Osteocyte (in vitro differentiated cells): ENCODE measurements around the gene ACTG2. TPM values are rescaled to one million over a fixed set of nuclear protein-coding genes. Genes with fewer than 3 reads are reported as not detected.

Source experiments
- DNase-seq: peaks from one replicate; pipeline ENCODE4 v3.0.0; 2021; ENCODE audit warnings: mixed read lengths; ENCODE audit not compliant: unreplicated experiment; ENCODE audit errors: extremely low spot score
- H3K27ac Mint-ChIP-seq: one replicate; pipeline ENCODE4 v1.8.0; 2021; ENCODE audit warnings: mild to moderate bottlenecking, mixed read lengths; ENCODE audit not compliant: unreplicated experiment
- H3K27me3 Mint-ChIP-seq: one replicate; pipeline ENCODE4 v1.8.0; 2021; ENCODE audit warnings: mixed read lengths; ENCODE audit not compliant: unreplicated experiment
- H3K36me3 Mint-ChIP-seq: one replicate; pipeline ENCODE4 v1.8.0; 2021; ENCODE audit warnings: mixed read lengths; ENCODE audit not compliant: unreplicated experiment
- H3K4me1 Mint-ChIP-seq: one replicate; pipeline ENCODE4 v1.8.0; 2021; ENCODE audit warnings: mixed read lengths; ENCODE audit not compliant: unreplicated experiment
- H3K4me3 Mint-ChIP-seq: one replicate; pipeline ENCODE4 v1.8.0; 2021; ENCODE audit warnings: mild to moderate bottlenecking, moderate library complexity, mixed read lengths; ENCODE audit not compliant: unreplicated experiment
- H3K9me3 Mint-ChIP-seq: one replicate; pipeline ENCODE4 v1.8.0; 2021; ENCODE audit warnings: mixed read lengths; ENCODE audit not compliant: unreplicated experiment
- CTCF ChIP-seq: fragments of 200-600 bp; sonication (generic); IDR thresholded peaks from 2 replicates; pipeline ENCODE4 v1.5.0; 2021; ENCODE audit warnings: antibody characterized with exemption, mild to moderate bottlenecking, moderate library complexity
- total RNA-seq: library from RNA; stranded (reverse); gene quantifications from 2 replicates; pipeline ENCODE4 v1.2.1, GENCODE V29; 2021

ACTG2 gene
- total RNA-seq, 1 donor from 2014 or later: 191 TPM

GRCh38 chr2:73931531-73932500 lies 39.0 kb downstream of the ACTG2 start:
- H3K9me3 Mint-ChIP-seq: no peaks in the 10 kb centered on the region
- no peak for DNase-seq
- peak overlapping the region; percentile 4 for H3K4me3 Mint-ChIP-seq
- no peak overlapping the region for H3K27ac Mint-ChIP-seq
- H3K36me3 Mint-ChIP-seq: peaks cover 12% of the 10 kb centered on the region
- no peak for TF ChIP-seq CTCF
- H3K27me3 Mint-ChIP-seq: no peaks in the 10 kb centered on the region
- H3K4me1 Mint-ChIP-seq: peaks cover 43% of the 10 kb centered on the region

- Mint-ChIP-seq H3K4me3 (no peak overlapping the region), H3K27me3 (no peaks in the 10 kb centered on the region), H3K36me3 (peaks cover 12% of the 10 kb centered on the region), H3K9me3 (no peaks in the 10 kb centered on the region), H3K4me1 (peaks cover 48% of the 10 kb centered on the region), H3K27ac (no peak overlapping the region)
- no peak for DNase-seq
- TF ChIP-seq CTCF: no peak
These were observed 40.4 kb downstream of the ACTG2 start for GRCh38 chr2:73933194-73933593.

GRCh38 chr2:73935641-73936040 lies 42.8 kb downstream of the ACTG2 start:
- no peaks in the 10 kb centered on the region for H3K9me3 Mint-ChIP-seq
- peaks cover 35% of the 10 kb centered on the region for H3K4me1 Mint-ChIP-seq
- no peak overlapping the region for H3K27ac Mint-ChIP-seq
- H3K27me3 Mint-ChIP-seq: no peaks in the 10 kb centered on the region
- peaks cover 13% of the 10 kb centered on the region for H3K36me3 Mint-ChIP-seq
- TF ChIP-seq CTCF: no peak
- DNase-seq: no peak
- no peak overlapping the region for H3K4me3 Mint-ChIP-seq

GRCh38 chr2:73937103-73937885 lies 44.5 kb downstream of the ACTG2 start:
- Mint-ChIP-seq H3K27me3 (no peaks in the 10 kb centered on the region), H3K27ac (no peak overlapping the region), H3K4me3 (no peak overlapping the region), H3K9me3 (no peaks in the 10 kb centered on the region), H3K36me3 (peaks cover 15% of the 10 kb centered on the region), H3K4me1 (peaks cover 24% of the 10 kb centered on the region)
- DNase-seq: no peak
- TF ChIP-seq CTCF: no peak

- Mint-ChIP-seq H3K4me1 (peaks cover 23% of the 10 kb centered on the region), H3K27ac (no peak overlapping the region), H3K9me3 (no peaks in the 10 kb centered on the region), H3K27me3 (no peaks in the 10 kb centered on the region), H3K4me3 (no peak overlapping the region), H3K36me3 (peaks cover 15% of the 10 kb centered on the region)
- DNase-seq: no peak
- no peak for TF ChIP-seq CTCF
These were observed 45.1 kb downstream of the ACTG2 start for GRCh38 chr2:73937899-73938298.
